Measurements from ENCODE around the gene HAUS7.
A peak's percentile ranks its signal among the peaks of the same experiment; 100 is the strongest.

HAUS7 gene

GRCh38 chrX:153458476-153458875, 11.9 kb downstream of the HAUS7 start:
- no peak for TF ChIP-seq CTCF (IDR thresholded peaks at IDR 0.05; ENCODE audit: control insufficient read depth, extremely low read depth, insufficient read depth)
- DNase-seq (ENCODE audit: low read depth), result no peak
- H3K4me3 ChIP-seq (ENCODE audit: low read depth, low read length), result no peak overlapping the region

- no peak for TF ChIP-seq CTCF (IDR thresholded peaks at IDR 0.05; ENCODE audit: control insufficient read depth, extremely low read depth, insufficient read depth)
These were observed 12.4 kb downstream of the HAUS7 start for GRCh38 chrX:153457827-153458466.

GRCh38 chrX:153457136-153457825, 13.1 kb downstream of the HAUS7 start:
- no peak for DNase-seq (ENCODE audit: low read depth)
- H3K4me3 ChIP-seq (ENCODE audit: low read depth, low read length), result no peak overlapping the region
- no peak for TF ChIP-seq CTCF (IDR thresholded peaks at IDR 0.05; ENCODE audit: control insufficient read depth, extremely low read depth, insufficient read depth)

More at GRCh38 chrX:153457827-153458466, 12.4 kb downstream of the HAUS7 start:
- DNase-seq (ENCODE audit: low read depth), result no peak
- H3K4me3 ChIP-seq (ENCODE audit: low read depth, low read length), result no peak overlapping the region

GRCh38 chrX:153456704-153457103, 13.7 kb downstream of the HAUS7 start:
- H3K4me3 ChIP-seq (ENCODE audit: low read depth, low read length), result no peak overlapping the region
- no peak for DNase-seq (ENCODE audit: low read depth)
- no peak for TF ChIP-seq CTCF (IDR thresholded peaks at IDR 0.05; ENCODE audit: control insufficient read depth, extremely low read depth, insufficient read depth)

- DNase-seq (ENCODE audit: low read depth), result peak; percentile 18
- H3K4me3 ChIP-seq (ENCODE audit: low read depth, low read length), result no peak overlapping the region
- TF ChIP-seq CTCF (IDR thresholded peaks at IDR 0.05; ENCODE audit: control insufficient read depth, extremely low read depth, insufficient read depth), result no peak
These were observed 14.2 kb downstream of the HAUS7 start for GRCh38 chrX:153456161-153456560.

- no peak overlapping the region for H3K4me3 ChIP-seq (ENCODE audit: low read depth, low read length)
- TF ChIP-seq CTCF (IDR thresholded peaks at IDR 0.05; ENCODE audit: control insufficient read depth, extremely low read depth, insufficient read depth), result no peak
These were observed 14.8 kb downstream of the HAUS7 start for GRCh38 chrX:153455571-153455970.

More at GRCh38 chrX:153455571-153455970, 14.8 kb downstream of the HAUS7 start:
- no peak for DNase-seq (ENCODE audit: low read depth)
